Testis (tissue), 3 donors: ENCODE data around the gene KRTAP13-3. TPM values are rescaled to one million over a fixed set of nuclear protein-coding genes. Genes with fewer than 3 reads are reported as not detected.

Experiments
- DNase-seq: peaks from one replicate; pipeline ENCODE4 v3.0.0-alpha.2; 2019
- H3K27ac ChIP-seq, 2 donors: fragments of 200-600 bp; sonication (generic); one replicate each; pipeline ENCODE4 v1.5.1; 2019
- H3K27me3 ChIP-seq: fragments of 200-600 bp; sonication (generic); one replicate; pipeline ENCODE4 v1.5.1; 2019
- H3K36me3 ChIP-seq: fragments of 200-600 bp; sonication (generic); one replicate; pipeline ENCODE4 v1.5.1; 2017; ENCODE audit warnings: low read depth; ENCODE audit errors: missing control alignments
- H3K4me1 ChIP-seq: fragments of 200-600 bp; sonication (generic); one replicate; pipeline ENCODE4 v1.5.1; 2019
- H3K4me3 ChIP-seq, 2 donors: fragments of 200-600 bp; sonication (generic); one replicate each; pipeline ENCODE4 v1.5.1; 2017 to 2019
- H3K9me3 ChIP-seq: fragments of 200-600 bp; sonication (generic); one replicate; pipeline ENCODE4 v1.5.1; 2017
- POLR2A ChIP-seq: fragments of 450-650 bp; IDR thresholded peaks from one replicate; pipeline ENCODE4 v1.6.1; 2017; ENCODE audit warnings: antibody characterized with exemption, mild to moderate bottlenecking, moderate library complexity
- WGBS, 2 donors: methylation state at CpG; one replicate each; pipeline ENCODE4 v1.1.5; 2018; 5-methylcytosine and 5-hydroxymethylcytosine counted together
- intact Hi-C: fragments of 100-400 bp; cut with DNase I; formaldehyde crosslinking; loops from one replicate; pipeline ENCODE4 v1.15.1; 2023; ENCODE audit warnings: low total_unique reads
- polyA plus RNA-seq: library from polyadenylated mRNA; stranded (reverse); fragments of 350-450 nt; fragmentation: Illumina TruSeq; extraction: RNeasy Lipid Tissue Mini Kit (QIAGEN cat#74804); gene quantifications from one replicate; pipeline ENCODE4 v1.2.3, GENCODE V29; 2014; ENCODE audit warnings: low read depth, low replicate concordance; ENCODE audit not compliant: insufficient read depth
- total RNA-seq, 2 donors: library from RNA; depleted of rRNA; stranded (reverse); fragments of >200 nt; gene quantifications; one replicate each; pipeline ENCODE4 v1.2.3, GENCODE V29; 2016
- TF ChIP-seq, protein P1 (sequence below), 3 experiments: fragments of 450-650 bp in 2 of 3; fragments of 200-600 bp in 1 of 3; sonication (generic) in 1 of 3; IDR thresholded peaks; one replicate each; pipeline ENCODE4 v1.5.1; 2016 to 2019; ENCODE audit warnings: antibody characterized with exemption in 3 of 3, mild to moderate bottlenecking in 2 of 3, moderate library complexity in 1 of 3

Gene KRTAP13-3
- total and polyA plus RNA-seq, 3 donors from 2014 or later: not detected

- no peaks in the 10 kb centered on the region for H3K27me3 ChIP-seq
- no peak overlapping the region for H3K27ac ChIP-seq
- no peak for TF ChIP-seq POLR2A
- TF ChIP-seq, protein P1, sequence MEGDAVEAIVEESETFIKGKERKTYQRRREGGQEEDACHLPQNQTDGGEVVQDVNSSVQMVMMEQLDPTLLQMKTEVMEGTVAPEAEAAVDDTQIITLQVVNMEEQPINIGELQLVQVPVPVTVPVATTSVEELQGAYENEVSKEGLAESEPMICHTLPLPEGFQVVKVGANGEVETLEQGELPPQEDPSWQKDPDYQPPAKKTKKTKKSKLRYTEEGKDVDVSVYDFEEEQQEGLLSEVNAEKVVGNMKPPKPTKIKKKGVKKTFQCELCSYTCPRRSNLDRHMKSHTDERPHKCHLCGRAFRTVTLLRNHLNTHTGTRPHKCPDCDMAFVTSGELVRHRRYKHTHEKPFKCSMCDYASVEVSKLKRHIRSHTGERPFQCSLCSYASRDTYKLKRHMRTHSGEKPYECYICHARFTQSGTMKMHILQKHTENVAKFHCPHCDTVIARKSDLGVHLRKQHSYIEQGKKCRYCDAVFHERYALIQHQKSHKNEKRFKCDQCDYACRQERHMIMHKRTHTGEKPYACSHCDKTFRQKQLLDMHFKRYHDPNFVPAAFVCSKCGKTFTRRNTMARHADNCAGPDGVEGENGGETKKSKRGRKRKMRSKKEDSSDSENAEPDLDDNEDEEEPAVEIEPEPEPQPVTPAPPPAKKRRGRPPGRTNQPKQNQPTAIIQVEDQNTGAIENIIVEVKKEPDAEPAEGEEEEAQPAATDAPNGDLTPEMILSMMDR (IDR thresholded peaks at IDR 0.05): peak; percentile 7 to 53 (median 46)
- H3K36me3 ChIP-seq: no peaks in the 10 kb centered on the region
- peak; percentile 57 for DNase-seq
- H3K4me1 ChIP-seq: no peaks in the 10 kb centered on the region
- 20 to 24% methylated on average over 10 of the region's 10 CpGs for WGBS, 2 donors
- no peaks in the 10 kb centered on the region for H3K9me3 ChIP-seq
- intact Hi-C loops: no loop called here
- no peak overlapping the region for H3K4me3 ChIP-seq
Observed at GRCh38 chr21:30434033-30434631, 8.4 kb upstream of the KRTAP13-3 start.

GRCh38 chr21:30430170-30430655, 4.5 kb upstream of the KRTAP13-3 start, which contains the start of gene KRTAP13-4:
KRTAP13-4 (plus strand) TSS chr21:30430220; CDS start chr21:30430276, 56 bp downstream.
- H3K4me1 ChIP-seq: no peaks in the 10 kb centered on the region
- 79 to 81% methylated on average over 9 of the region's 9 CpGs for WGBS, 2 donors
- H3K4me3 ChIP-seq: no peak within 1 kb of the TSS
- no peaks in the 10 kb centered on the region for H3K36me3 ChIP-seq
- intact Hi-C loops: no loop called here
- H3K27me3 ChIP-seq: no peaks in the 10 kb centered on the region
- no peak for DNase-seq
- H3K9me3 ChIP-seq: no peaks in the 10 kb centered on the region
- TF ChIP-seq POLR2A: no peak
- TF ChIP-seq, protein P1 (IDR thresholded peaks at IDR 0.05): no peak
- no peak within 1 kb of the TSS for H3K27ac ChIP-seq

DNA sequence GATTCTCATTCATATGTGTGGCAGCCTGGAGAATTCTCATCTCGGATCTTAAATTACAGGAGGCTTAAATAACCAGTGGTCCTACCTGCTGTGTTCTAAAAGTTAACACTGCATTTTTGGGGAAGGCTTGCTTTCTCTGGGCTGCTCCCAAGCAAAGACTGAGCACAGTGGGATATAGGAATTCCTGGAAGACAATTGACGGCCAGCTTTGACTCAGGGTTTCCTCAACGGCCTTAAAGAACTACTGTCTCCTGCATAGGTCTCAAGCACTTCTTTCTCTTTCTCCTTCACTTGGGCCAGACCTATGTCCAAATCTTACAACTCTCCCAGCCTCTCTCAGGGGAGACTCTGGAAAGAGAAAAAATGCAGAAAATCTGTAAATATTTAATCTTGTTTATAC, 1.0 kb upstream of the KRTAP13-3 start:
- no peak for DNase-seq
- no peaks in the 10 kb centered on the region for H3K4me1 ChIP-seq
- 61% methylated on average over 3 of the region's 3 CpGs for WGBS, 2 donors
- H3K9me3 ChIP-seq: no peaks in the 10 kb centered on the region
- no peaks in the 10 kb centered on the region for H3K27me3 ChIP-seq
- intact Hi-C loops: no loop called here
- H3K36me3 ChIP-seq: no peaks in the 10 kb centered on the region
- H3K4me3 ChIP-seq: no peak overlapping the region
- TF ChIP-seq, protein P1 (IDR thresholded peaks at IDR 0.05): no peak
- no peak for TF ChIP-seq POLR2A
- no peak overlapping the region for H3K27ac ChIP-seq

GRCh38 chr21:30415993-30416392, 9.7 kb downstream of the KRTAP13-3 start:
- intact Hi-C loops: no loop called here
- WGBS, 2 donors: 91 to 92% methylated on average over 5 of the region's 5 CpGs
- TF ChIP-seq, protein P1 (IDR thresholded peaks at IDR 0.05): no peak
- TF ChIP-seq POLR2A: no peak
- no peaks in the 10 kb centered on the region for H3K27me3 ChIP-seq
- H3K27ac ChIP-seq: no peak overlapping the region
- no peak overlapping the region for H3K4me3 ChIP-seq
- no peaks in the 10 kb centered on the region for H3K4me1 ChIP-seq
- H3K9me3 ChIP-seq: no peaks in the 10 kb centered on the region
- no peaks in the 10 kb centered on the region for H3K36me3 ChIP-seq
- DNase-seq: no peak
